GM19455 (cell line): Measurements from ENCODE around the gene UNC93A.

Source experiments
- ATAC-seq: cut with Tn5 transposase; IDR thresholded peaks from one replicate; pipeline ENCODE4 v1.9.1; 2021; ENCODE audit not compliant: unreplicated experiment

UNC93A gene

DNA sequence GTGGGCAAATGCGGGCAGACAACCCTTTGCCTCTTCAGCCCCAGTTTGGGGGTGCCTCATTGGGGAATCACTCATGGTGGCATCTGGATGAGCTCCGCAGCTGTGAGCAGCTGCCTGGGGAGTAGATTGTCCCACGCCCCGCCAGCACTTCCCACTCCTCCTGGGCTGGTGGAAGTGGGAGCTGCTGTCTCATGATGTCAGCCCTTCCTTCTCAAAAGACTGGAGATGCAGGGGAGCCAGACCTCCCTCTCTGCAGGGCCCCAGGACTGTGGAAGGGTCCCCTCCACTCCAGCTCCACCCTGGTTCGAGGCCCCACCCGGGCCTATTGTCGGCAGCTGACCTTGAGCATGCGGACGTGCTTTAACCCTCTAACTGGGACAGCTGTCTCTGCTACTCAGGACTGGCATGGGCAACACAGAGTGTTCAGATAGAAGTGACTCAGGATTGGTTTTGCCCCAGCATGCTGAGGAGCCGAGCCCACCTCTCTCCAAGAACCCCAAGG lies 2.0 kb downstream of the UNC93A start:
- ATAC-seq = no peak

DNA sequence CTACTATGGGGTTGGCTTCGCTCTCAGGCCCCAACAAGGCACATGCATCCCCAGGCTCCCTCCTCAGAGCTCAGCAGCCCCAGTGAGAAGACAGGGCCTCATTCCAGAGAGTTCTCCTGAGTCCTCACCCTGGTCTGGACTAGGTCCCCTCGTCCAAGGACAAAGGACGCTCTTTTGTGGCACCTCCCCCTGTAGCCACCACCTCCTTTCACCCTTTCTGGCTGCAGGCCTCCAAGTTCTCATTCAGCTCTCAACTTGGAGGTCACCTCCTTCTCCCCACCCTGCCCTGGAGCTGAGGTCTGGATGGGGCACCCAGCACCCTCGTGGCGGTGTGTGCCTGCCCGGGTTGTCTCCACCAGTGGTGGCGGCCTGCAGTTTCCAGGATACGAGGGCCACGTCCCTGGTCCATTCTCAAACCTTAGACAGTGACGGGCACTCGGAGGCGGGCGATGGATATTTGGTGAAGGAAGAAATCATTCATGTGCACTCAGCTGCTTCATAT lies 2.5 kb downstream of the UNC93A start:
- no peak for ATAC-seq

DNA sequence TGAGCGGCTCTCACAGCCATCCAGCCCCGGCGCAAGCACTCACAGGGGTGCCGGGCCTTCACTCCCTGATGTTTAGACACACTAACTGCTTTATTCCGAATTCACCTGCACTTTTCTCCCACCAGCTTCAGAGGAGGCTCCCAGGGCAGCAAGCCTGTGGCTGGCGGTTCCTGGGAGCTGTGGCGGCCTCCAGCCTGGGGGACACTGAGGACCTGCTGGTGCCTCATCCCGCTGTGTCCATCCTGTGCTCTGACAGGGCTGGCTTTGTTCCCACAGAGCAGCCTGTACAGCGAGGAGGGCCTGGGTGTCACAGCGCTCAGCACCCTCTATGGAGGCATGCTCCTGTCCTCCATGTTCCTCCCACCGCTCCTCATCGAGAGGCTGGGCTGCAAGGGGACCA lies 3.1 kb downstream of the UNC93A start:
- no peak for ATAC-seq

DNA sequence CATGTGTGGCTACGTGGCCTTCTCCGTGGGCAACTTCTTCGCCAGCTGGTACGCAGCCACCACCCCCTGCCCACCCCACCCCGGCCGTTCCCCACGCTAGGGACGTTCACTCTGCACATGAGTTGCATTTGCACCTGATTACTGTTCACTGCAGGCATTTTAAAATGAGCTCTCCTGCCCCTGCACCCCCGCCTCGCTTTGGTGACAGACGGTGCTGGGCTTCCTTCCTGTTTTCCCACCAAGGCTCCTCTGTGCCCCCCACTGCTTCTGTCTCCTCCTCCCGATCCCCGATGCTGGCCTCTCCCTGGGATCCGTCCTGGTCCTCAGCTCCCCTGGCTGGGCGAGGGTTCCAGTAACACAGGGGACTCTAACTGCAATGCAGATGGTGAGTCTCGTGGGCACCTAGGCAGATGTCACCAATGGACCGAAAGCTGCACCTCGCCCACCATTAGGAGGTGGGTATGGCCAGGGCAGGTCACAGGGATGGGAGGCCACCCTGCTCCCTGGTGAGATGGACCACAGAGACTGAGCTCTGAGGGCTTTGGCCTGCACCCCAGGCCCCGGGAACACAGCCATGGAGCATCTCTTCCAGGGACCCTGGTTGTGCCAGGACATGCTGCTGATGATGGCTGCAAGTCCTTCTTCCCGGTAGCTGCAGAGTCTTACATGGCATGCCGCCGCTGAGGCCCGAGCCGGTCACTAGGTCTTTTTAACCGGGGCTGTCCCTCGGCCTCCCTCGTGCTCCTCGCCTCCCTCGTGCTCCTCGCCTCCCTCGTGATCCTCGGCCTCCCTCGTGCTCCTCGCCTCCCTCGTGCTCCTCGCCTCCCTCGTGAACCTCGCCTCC lies 3.8 kb downstream of the UNC93A start:
- no peak for ATAC-seq

DNA sequence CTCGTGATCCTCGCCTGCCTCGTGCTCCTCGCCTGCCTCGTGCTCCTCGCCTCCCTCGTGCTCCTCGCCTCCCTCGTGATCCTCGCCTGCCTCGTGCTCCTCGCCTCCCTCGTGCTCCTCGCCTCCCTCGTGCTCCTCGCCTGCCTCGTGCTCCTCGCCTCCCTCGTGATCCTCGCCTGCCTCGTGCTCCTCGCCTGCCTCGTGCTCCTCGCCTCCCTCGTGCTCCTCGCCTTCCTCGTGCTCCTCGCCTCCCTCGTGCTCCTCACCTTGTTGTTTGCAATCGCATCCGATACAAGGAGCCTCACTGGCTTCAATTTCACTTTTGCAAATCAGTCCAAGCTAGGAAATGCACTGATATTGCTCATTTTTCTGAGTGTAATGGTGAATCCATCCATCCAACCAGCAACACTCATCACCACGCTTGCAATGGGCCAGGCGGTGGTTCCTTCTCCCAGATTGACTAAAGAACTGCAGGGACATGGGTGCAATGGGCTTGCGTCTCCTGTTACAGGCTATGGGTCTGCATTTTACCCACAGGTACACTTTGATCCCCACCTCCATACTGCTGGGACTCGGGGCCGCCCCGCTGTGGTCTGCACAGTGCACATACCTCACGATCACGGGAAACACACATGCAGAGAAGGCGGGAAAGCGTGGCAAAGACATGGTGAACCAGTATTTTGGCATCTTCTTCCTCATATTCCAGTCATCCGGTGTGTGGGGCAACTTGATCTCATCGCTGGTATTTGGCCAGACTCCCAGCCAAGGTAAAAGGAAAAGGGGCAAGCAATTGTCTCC lies 4.6 kb downstream of the UNC93A start:
- ATAC-seq = no peak

DNA sequence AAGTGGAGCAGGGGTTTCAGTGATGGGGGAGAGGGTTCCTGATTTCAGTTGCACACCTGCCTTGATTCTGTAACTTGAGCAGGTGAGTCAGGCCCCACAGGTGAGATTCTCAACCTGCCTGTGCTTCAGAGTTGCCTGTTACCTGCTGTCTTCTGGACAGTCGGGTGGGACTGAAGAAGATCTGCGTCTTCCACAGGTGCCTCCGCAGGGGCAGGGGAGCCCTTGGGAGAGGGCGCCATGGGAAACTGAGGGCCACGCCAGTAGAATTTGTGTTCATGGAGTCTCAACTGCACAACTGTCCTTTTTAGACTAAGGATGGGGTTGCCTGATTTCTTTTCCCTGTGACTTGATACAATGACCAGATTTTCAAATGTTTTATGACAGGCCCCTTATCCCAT lies 5.2 kb downstream of the UNC93A start:
- ATAC-seq = no peak

DNA sequence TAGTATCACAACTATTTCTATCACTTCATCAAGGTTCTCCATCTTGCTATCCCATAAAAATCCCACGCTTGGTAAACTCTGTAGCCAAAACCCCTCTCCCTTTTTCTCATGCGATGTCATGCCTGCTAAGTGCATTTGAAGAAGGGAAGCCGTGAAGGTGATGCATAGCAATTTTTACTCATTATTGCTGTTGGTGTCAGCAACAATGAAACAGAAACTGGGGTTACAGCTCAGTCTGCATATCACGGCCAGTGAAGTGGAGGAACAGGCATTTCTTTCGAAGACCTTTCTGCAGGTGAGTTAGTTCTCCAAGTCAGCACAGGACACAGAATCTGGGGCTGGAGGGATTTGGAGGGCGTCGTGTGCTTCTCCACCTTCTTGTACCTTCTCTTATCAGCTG lies 5.8 kb downstream of the UNC93A start:
- no peak for ATAC-seq

DNA sequence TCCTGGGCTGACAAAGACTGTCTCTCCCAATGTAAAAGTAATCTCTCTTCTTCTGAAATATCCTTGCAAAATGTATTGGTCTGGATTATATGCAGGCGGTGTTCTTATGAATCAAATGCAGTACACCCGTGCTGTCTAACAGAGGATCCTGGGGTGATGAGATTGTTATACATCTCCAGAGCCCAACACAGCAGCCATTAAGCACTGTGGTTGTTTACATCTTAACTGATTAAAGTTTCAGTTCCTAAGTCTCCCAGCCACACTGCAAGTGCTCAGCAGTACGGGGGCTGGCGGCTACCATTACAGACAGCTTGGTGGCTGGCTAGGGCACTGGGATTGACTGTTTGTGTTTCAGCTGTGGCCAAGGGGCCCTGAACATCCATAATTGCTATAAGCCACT lies 7.0 kb downstream of the UNC93A start:
- no peak for ATAC-seq

DNA sequence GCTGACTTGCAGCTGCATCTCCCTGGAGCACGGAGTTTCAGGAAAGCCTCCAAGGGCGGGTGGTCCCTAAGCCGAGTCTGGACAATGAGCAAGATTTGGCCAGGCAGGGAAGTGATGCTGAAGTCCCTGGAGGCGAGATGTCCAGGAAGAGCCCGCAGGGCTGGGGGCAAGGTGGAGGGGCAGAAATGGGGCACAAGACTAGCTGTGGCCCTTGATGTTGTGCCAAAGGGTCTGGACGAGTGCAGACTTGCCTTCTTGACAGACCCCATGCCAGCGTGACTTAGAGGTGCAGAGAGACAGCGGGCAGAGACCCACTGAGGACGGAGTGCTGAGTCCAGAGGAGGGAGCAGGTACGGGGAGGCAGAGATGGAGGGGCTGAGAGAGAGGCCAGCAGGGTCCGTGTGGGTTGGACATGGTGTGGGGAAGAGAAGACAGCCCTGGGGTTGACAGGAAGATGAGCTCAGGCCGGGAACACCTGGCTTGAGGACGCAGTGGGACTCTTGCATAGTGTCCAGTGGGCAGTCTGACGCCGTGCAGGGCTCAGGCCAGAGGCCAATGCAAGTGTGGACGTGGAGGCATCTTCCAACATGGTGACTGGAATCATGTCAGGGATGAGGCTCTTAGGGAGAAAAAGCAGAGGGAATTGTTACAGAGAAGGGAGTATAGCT lies 8.7 kb downstream of the UNC93A start:
- ATAC-seq = no peak

DNA sequence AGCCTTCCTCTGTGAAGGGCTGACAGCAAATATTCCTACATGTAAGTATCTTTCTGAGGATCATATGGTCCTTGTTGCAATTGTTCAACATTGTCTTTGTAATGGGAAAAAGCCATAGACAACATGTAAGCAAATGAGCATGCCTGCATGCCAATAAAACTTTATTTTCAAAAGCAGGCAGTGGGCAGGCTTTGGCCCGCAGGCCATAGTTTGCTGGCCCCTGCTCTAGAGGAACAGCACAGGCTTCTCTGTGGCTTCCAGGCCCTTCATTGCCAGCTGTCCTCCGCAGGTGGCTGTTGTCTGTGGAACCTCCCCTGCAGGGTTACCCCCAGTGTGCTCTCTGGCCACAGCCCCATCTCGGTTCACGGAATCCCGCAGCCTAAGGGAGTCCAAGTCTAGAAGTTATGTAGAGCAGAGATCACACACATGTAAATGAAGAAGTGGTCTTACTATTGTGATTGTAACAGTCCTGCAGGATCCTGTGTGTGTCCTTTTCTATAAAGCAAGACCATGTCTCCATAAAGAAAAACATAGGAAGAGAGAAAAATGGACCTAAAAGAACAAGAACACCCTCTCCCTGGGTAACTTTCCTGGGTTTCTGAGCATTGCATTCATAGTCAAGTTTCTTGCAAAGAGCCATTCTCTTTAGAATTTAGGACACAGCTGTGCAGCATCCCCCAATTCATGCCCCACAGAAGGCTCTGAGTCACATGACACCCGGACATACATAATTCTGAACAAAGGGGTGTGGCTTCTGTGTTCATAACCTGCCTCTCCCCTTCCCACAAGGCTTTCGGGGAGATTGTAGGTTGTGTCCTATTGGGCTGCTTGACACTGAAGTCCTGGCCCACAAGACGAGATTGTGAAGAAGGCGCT lies 10.0 kb downstream of the UNC93A start:
- ATAC-seq = no peak

DNA sequence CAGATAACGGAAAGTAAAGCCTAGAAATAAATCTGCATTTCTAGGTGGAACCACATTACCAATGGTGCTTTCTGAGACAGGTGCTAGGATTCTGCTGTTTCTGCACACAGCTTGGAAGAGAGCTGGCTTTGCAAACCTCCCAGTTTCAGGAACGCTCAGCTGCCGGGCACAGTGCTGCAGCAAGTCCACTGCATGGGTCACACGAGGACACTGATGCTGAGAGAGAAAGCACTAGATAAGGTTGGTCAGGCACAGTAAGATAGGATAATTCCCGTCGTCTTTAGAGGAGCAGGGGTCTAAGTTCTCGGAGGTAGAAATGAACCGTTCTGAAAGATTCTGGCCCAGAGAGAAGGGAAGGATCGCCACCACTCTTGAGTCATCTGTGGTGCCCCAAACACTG lies 11.0 kb downstream of the UNC93A start:
- ATAC-seq = no peak

DNA sequence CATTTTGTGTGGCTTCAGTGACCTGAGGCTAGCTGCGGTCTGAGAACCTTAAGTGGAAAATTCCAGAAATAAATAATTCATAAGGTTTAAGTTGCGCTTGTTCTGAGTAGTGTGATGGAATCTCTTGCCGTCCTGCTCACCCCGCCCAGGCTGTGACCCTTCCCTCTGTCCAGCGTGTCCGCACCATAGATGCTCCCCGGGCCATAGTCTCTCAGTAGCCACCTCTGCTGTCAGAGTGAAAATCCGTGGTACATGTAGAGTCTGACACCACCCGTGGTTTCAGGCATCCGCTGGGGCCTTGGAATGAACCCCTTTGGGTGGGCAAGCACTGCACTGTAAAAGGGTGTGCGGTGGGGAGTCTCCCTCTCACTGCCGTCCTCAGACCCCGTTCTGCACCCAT lies 11.7 kb downstream of the UNC93A start:
- no peak for ATAC-seq

DNA sequence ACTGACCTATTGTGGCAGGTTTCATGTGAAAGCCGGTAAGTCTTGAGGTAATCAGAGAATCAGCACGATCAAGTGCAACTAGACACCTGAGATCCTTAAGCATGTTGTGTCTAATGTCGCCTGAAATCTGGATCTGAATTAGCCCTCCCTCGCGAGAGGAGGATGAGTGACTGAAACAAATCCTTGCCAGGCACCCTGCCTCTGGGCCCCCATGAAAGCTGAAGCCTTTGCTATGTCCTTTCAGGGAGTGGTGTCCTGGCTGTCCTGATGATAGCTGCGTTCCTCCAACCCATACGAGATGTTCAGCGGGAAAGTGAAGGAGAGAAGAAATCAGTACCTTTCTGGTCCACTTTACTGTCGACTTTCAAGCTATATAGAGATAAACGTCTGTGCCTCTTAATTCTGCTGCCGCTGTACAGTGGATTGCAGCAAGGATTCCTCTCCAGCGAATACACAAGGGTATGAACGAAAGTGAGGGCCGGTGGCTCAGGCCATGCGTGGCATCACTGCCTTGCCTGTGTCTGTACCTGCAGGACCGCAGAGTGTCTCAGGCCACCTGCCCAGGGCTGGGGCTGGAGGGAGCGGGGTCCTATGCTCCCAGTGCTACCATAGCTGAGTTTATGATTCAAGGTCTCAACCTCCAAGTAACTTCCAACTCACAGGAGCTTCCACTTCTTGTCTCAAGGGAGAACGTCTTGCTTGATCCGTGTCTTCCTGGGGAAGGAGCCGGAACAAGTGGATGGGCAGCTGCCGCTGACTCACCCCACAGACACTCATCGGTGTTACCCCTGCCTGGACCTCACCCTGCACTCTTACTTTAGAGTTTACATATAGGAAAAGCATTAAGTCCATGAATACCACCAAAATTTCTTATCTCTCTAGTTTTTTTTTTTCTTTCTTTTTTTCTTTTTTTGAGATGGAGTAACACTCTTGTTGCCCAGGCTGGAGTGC lies 12.8 kb downstream of the UNC93A start:
- no peak for ATAC-seq

DNA sequence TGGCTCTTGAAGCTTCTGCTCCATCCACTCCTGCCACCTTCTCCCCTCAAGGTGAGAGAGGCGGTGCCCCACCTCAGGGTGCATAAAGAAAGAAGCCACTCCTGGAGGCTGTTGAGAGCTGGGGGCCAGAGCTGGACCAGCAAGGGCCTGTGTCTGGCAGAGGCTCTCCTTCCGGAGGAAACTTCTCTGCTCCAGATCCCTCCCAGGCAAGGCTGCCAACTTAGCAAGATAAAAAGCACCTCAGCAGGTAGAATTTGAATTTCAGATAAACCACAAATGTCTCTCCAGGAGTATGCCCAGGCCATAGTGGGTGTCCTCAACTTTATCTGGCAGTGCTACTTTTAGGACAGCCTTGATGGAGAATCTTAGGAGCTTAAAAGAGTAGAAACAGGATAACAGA lies 13.8 kb downstream of the UNC93A start:
- no peak for ATAC-seq

DNA sequence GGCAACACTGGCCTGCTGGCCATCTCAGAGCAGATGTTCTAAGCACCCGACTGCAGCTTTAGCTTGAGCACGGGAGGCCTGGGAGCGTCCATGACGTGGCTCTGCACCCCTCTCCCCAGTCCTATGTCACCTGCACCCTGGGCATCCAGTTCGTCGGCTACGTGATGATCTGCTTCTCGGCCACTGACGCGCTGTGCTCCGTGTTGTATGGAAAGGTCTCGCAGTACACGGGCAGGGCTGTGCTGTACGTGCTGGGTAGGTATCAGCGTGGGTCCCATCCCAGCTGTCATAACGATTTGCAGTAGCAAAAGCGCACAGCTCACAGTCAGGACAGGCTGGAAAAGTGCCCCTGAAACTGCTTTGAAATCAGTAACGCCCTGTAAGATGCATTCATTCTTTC lies 14.7 kb downstream of the UNC93A start:
- no peak for ATAC-seq

DNA sequence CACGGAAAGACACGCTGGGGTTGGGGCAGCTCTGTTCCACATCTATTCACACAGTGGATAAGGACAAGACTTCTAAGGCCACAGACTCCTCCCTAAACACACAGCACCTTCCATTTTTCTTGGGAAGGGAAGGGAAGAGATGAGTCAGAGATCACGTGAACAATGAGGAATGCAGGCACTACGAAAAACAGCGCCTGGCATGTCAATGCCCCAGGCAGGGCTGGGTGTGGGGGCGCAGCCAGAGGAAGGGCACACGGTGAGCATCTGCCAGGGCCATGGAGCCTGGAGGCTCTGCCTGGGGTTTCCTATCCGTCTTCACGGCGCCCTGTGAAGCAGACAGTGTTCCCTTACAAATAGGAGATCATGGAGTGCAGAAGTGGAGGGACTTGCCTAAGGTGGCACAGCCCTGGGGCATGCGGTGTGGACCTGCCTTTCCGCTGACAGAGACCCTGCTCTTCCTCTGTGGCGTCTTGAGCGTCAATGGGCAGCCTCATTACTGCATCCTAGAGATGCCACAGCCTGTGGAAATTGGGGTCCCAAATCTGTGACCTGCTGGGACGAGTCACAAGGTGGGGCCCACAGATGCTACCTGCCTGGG lies 15.4 kb downstream of the UNC93A start:
- ATAC-seq = no peak

DNA sequence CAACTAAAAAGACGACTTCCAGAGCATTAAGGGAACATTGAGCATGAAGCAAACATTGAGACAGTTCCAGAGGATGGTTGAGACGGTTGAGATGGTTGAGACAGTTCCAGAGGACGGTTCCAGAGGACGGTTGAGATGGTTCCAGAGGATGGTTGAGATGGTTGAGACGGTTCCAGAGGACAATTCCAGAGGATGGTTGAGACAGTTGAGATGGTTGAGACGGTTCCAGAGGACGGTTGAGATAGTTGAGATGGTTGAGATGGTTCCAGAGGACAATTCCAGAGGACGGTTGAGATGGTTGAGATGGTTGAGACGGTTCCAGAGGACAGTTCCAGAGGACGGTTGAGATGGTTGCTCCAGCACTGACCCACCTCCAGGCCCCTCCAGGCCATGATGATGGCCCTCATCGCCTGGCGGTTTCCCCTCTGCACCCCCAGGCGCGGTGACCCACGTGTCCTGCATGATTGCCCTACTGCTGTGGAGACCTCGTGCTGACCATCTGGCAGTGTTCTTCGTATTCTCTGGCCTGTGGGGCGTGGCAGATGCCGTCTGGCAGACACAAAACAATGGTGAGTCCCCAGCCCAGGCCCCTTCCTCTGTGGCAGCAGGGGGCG lies 16.3 kb downstream of the UNC93A start:
- no peak for ATAC-seq

DNA sequence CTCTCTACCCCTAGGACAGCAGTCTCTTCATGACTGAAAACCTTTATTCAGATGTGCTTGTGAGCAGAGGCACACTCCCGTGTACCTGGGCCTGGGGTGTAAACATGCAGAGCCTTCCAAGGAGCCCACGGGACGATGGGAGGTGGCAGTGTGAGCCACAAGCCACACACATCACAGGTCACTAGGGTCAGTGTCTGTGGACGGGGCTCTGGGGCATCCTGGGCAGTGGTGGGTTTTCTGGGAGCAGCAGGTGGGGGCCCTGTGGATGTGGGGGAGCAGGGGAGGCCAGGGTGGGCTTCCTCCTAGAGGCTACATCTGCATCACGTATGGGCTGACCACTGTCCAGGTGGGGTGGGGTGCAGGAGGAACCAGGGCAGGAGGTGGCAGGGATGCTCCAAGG lies 17.1 kb downstream of the UNC93A start:
- no peak for ATAC-seq
